Right atrium auricular region (tissue), 2 donors: ENCODE data around the gene CRPPA. TPM values are rescaled to one million over a fixed set of nuclear protein-coding genes. Genes with fewer than 3 reads are reported as not detected.

Source experiments
- DNase-seq: peaks from one replicate; pipeline ENCODE4 v3.0.0-alpha.2; 2019; ENCODE audit warnings: low spot score
- H3K27ac ChIP-seq, 2 donors: fragments of 200-600 bp; sonication (generic); 1 replicate in 1 of 2; 2 replicates in 1 of 2; pipeline ENCODE4 v1.5.1; 2016 to 2019
- H3K27me3 ChIP-seq, 2 donors: fragments of 200-600 bp; sonication (generic); one replicate each; pipeline versions ENCODE4 v1.5.1 to v1.6.0; 2017 to 2019
- H3K36me3 ChIP-seq: fragments of 200-600 bp; sonication (generic); one replicate; pipeline ENCODE4 v1.5.1; 2016
- H3K4me1 ChIP-seq, 2 donors: fragments of 200-600 bp; sonication (generic); one replicate each; pipeline versions ENCODE4 v1.5.1 to v1.6.0; 2017 to 2019
- H3K4me3 ChIP-seq, 2 donors: fragments of 200-600 bp; sonication (generic); 1 replicate in 1 of 2; 2 replicates in 1 of 2; pipeline ENCODE4 v1.5.1; 2017 to 2019; ENCODE audit warnings: mild to moderate bottlenecking in 1 of 2, moderate library complexity in 1 of 2
- H3K9me3 ChIP-seq, 2 donors: fragments of 200-600 bp; sonication (generic); one replicate each; pipeline ENCODE4 v1.5.1; 2019
- CTCF ChIP-seq, 2 donors: fragments of 200-600 bp; sonication (generic); IDR thresholded peaks; one replicate each; pipeline ENCODE4 v1.5.1; 2019; ENCODE audit warnings: antibody characterized with exemption in 2 of 2
- total RNA-seq, 2 donors: library from RNA; depleted of rRNA; stranded (reverse); fragments of >200 nt; gene quantifications; one replicate each; pipeline ENCODE4 v1.1.0, GENCODE V29; 2016

Gene CRPPA
- total RNA-seq, 2 donors from 2014 or later, result 2.2 to 8.0 TPM

GRCh38 chr7:16416289-16417282 is 4.8 kb downstream of the CRPPA start:
- Histone ChIP-seq H3K4me1 (peaks cover 0 to 17% of the 10 kb centered on the region in 2 donors), H3K36me3 (no peaks in the 10 kb centered on the region), H3K27me3 (no peaks in the 10 kb centered on the region), H3K9me3 (no peaks in the 10 kb centered on the region), H3K27ac (no peak overlapping the region), H3K4me3 (no peak overlapping the region)
- TF ChIP-seq CTCF (IDR thresholded peaks at IDR 0.05), result no peak
- no peak for DNase-seq

GRCh38 chr7:16412274-16413254 is 8.8 kb downstream of the CRPPA start:
- peak overlapping the region in 1 of 2 donors; percentile 30 for H3K27ac ChIP-seq

GRCh38 chr7:16411391-16411790 is 9.9 kb downstream of the CRPPA start:
- H3K27me3 ChIP-seq, result no peaks in the 10 kb centered on the region
- peaks cover 0 to 5% of the 10 kb centered on the region in 2 donors for H3K4me1 ChIP-seq
- no peaks in the 10 kb centered on the region for H3K9me3 ChIP-seq
- no peak for TF ChIP-seq CTCF (IDR thresholded peaks at IDR 0.05)
- H3K36me3 ChIP-seq, result no peaks in the 10 kb centered on the region
- H3K4me3 ChIP-seq, result no peak overlapping the region
- H3K27ac ChIP-seq, result no peak overlapping the region
- no peak for DNase-seq

More at GRCh38 chr7:16412274-16413254, 8.8 kb downstream of the CRPPA start:
- no peaks in the 10 kb centered on the region for H3K9me3 ChIP-seq
- DNase-seq, result no peak
- no peak overlapping the region for H3K4me3 ChIP-seq
- H3K4me1 ChIP-seq, result peaks cover 0 to 8% of the 10 kb centered on the region in 2 donors
- H3K27me3 ChIP-seq, result no peaks in the 10 kb centered on the region
- TF ChIP-seq CTCF (IDR thresholded peaks at IDR 0.05), result no peak
- no peaks in the 10 kb centered on the region for H3K36me3 ChIP-seq

GRCh38 chr7:16409777-16410176 is 11.6 kb downstream of the CRPPA start:
- Histone ChIP-seq H3K27ac (no peak overlapping the region), H3K27me3 (no peaks in the 10 kb centered on the region), H3K36me3 (no peaks in the 10 kb centered on the region), H3K4me1 (peaks cover 0 to 5% of the 10 kb centered on the region in 2 donors), H3K4me3 (no peak overlapping the region), H3K9me3 (no peaks in the 10 kb centered on the region)
- TF ChIP-seq CTCF (IDR thresholded peaks at IDR 0.05), result no peak
- no peak for DNase-seq

GRCh38 chr7:16404636-16405035 is 16.7 kb downstream of the CRPPA start:
- Histone ChIP-seq H3K4me1 (no peaks in the 10 kb centered on the region), H3K27me3 (no peaks in the 10 kb centered on the region), H3K9me3 (peaks cover 6 to 13% of the 10 kb centered on the region in 2 donors), H3K27ac (no peak overlapping the region), H3K36me3 (no peaks in the 10 kb centered on the region), H3K4me3 (no peak overlapping the region)
- TF ChIP-seq CTCF (IDR thresholded peaks at IDR 0.05), result no peak
- DNase-seq, result no peak
